ENCODE data around the gene SMG5.

The SMG5 gene

DNA sequence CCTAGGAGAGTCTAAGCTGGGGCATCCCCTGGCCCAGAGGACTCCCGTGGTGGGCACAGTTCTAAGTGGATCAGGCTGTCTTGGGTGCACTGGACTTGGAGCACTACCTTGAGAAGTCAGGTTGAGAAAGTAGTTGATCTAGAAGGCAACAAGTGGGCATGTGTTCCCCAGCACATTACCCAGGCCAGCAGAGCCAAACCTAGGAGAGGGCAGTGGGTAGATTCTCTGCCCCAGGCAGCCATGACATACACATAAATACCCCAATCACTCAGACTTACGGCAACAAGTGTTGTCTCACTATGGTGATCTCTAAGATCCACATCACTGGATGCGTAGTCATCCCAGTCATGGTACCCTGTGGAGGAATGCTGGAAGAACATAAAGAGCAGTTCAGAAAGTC is 71.4 kb downstream of the SMG5 start:
- no peak for DNase-seq

- no peak for DNase-seq
Measured at GRCh38 chr1:156204686-156205085, 77.9 kb downstream of the SMG5 start.

DNA sequence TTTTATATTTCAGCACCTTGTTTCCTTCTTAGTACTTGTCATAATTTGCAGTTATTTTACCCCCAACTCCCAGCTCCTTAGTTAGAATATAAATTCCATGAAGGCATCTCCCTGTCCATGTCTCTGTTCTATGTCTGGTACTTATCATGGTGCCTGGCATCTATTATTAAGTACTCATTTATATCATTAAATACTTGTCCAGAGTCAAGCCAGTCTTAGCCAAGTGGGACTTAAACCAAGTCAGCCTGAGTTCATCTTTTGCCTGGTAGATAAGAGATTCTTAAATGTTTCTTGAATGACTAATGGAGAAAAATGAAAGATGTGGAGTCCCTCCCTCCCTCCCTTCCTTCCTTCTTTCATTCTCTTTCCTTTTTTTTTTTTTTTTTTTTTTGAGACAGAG is 79.3 kb downstream of the SMG5 start:
- DNase-seq = no peak

GRCh38 chr1:156200044-156200443 is 82.6 kb downstream of the SMG5 start:
- no peak for DNase-seq

All from CD4-positive, alpha-beta T cell treated with Interleukin-21 for 1 hour (primary cell).